H9 (cell line): Measurements from ENCODE around the gene STX8. TPM values are rescaled to one million over a fixed set of nuclear protein-coding genes. Genes with fewer than 3 reads are reported as not detected.

ENCODE experiments used
- DNase-seq: peaks from one replicate; pipeline ENCODE4 v3.0.0-alpha.2; 2017
- H2AFZ ChIP-seq: one replicate; pipeline ENCODE4 v1.6.1; 2013; ENCODE audit warnings: mild to moderate bottlenecking, low read length, control low read depth, moderate library complexity
- H2AK5ac ChIP-seq: 2 replicates; pipeline ENCODE4 v1.6.1; 2013; ENCODE audit warnings: low read length, control low read depth, mixed read lengths; ENCODE audit not compliant: insufficient read length
- H2BK120ac ChIP-seq: one replicate; pipeline ENCODE4 v1.6.1; 2013; ENCODE audit warnings: low read depth, mild to moderate bottlenecking, low read length, control low read depth, inconsistent platforms; ENCODE audit not compliant: poor library complexity, severe bottlenecking
- H2BK12ac ChIP-seq: 2 replicates; pipeline ENCODE4 v1.6.1; 2013; ENCODE audit warnings: low read length, control low read depth, mixed read lengths, low read depth; ENCODE audit not compliant: insufficient read length
- H2BK15ac ChIP-seq: 2 replicates; pipeline ENCODE4 v1.6.1; 2013; ENCODE audit warnings: low read depth, low read length, control low read depth
- H2BK20ac ChIP-seq: one replicate; pipeline ENCODE4 v1.6.1; 2013; ENCODE audit warnings: low read depth, mild to moderate bottlenecking, low read length, control low read depth, inconsistent platforms; ENCODE audit not compliant: poor library complexity, severe bottlenecking
- H2BK5ac ChIP-seq: 2 replicates; pipeline ENCODE4 v1.6.1; 2013; ENCODE audit warnings: low read length, control low read depth, mixed read lengths; ENCODE audit not compliant: insufficient read length
- H3K14ac ChIP-seq: 2 replicates; pipeline ENCODE4 v1.6.1; 2013; ENCODE audit warnings: low read length, control low read depth; ENCODE audit not compliant: insufficient read depth
- H3K18ac ChIP-seq: 2 replicates; pipeline ENCODE4 v1.6.1; 2013; ENCODE audit warnings: low read depth, mild to moderate bottlenecking, mixed read lengths, low read length, control low read depth; ENCODE audit not compliant: insufficient read length
- H3K23ac ChIP-seq: 2 replicates; pipeline ENCODE4 v1.6.1; 2013; ENCODE audit warnings: low read length, control low read depth, mixed read lengths, low read depth; ENCODE audit not compliant: insufficient read length
- H3K23me2 ChIP-seq: 2 replicates; pipeline ENCODE4 v1.6.1; 2013; ENCODE audit warnings: low read depth, mild to moderate bottlenecking, mixed read lengths, low read length, control low read depth; ENCODE audit not compliant: insufficient read length, poor library complexity, severe bottlenecking
- H3K27ac ChIP-seq: 2 replicates; pipeline ENCODE4 v1.5.1; 2013; ENCODE audit warnings: low read length, control low read depth, mixed read lengths, low read depth; ENCODE audit not compliant: insufficient read length
- H3K27me3 ChIP-seq: 2 replicates; pipeline ENCODE4 v1.6.1; 2013; ENCODE audit warnings: low read length, control low read depth, inconsistent platforms; ENCODE audit not compliant: insufficient read depth
- H3K4ac ChIP-seq: 2 replicates; pipeline ENCODE4 v1.6.1; 2013; ENCODE audit warnings: low read depth, mild to moderate bottlenecking, control low read depth, inconsistent platforms, low read length, moderate library complexity
- H3K4me1 ChIP-seq: 2 replicates; pipeline ENCODE4 v1.6.1; 2013; ENCODE audit warnings: low read length, control low read depth, inconsistent platforms; ENCODE audit not compliant: insufficient read depth
- H3K4me2 ChIP-seq: 2 replicates; pipeline ENCODE4 v1.6.1; 2013; ENCODE audit warnings: low read length, control low read depth, mixed read lengths; ENCODE audit not compliant: insufficient read length, insufficient read depth
- H3K56ac ChIP-seq: 2 replicates; pipeline ENCODE4 v1.6.1; 2013; ENCODE audit warnings: low read depth, mild to moderate bottlenecking, mixed read lengths, low read length, control low read depth; ENCODE audit not compliant: insufficient read length
- H3K79me1 ChIP-seq: 2 replicates; pipeline ENCODE4 v1.6.1; 2013; ENCODE audit warnings: low read depth, mild to moderate bottlenecking, moderate library complexity, low read length, control low read depth, inconsistent platforms; ENCODE audit not compliant: insufficient read depth, poor library complexity, severe bottlenecking
- H3K79me2 ChIP-seq: 2 replicates; pipeline ENCODE4 v1.6.1; 2013; ENCODE audit warnings: low read length, control low read depth, inconsistent platforms; ENCODE audit not compliant: insufficient read depth
- H3K9ac ChIP-seq: 2 replicates; pipeline ENCODE4 v1.6.1; 2013; ENCODE audit warnings: low read length, control low read depth, mixed read lengths; ENCODE audit not compliant: insufficient read length; ENCODE audit errors: extremely low read depth
- H3K9me3 ChIP-seq: one replicate; pipeline ENCODE4 v1.6.1; 2013; ENCODE audit warnings: low read depth, low read length, inconsistent platforms; ENCODE audit not compliant: control insufficient read depth
- H3T11ph ChIP-seq: one replicate; pipeline ENCODE4 v1.6.1; 2013; ENCODE audit warnings: mild to moderate bottlenecking, low read length, control low read depth, inconsistent platforms
- H4K20me1 ChIP-seq: one replicate; pipeline ENCODE4 v1.6.1; 2013; ENCODE audit not compliant: control insufficient read depth, insufficient read length, insufficient read depth
- H4K5ac ChIP-seq: 2 replicates; pipeline ENCODE4 v1.6.1; 2013; ENCODE audit warnings: low read depth, mild to moderate bottlenecking, mixed read lengths, low read length, control low read depth; ENCODE audit not compliant: insufficient read length
- H4K8ac ChIP-seq: replicated peaks from 2 replicates; pipeline ENCODE4 v1.6.1; 2013; ENCODE audit warnings: low read length, control low read depth, mixed read lengths, low read depth; ENCODE audit not compliant: insufficient read length
- H4K91ac ChIP-seq: 2 replicates; pipeline ENCODE4 v1.6.1; 2013; ENCODE audit warnings: low read depth, mild to moderate bottlenecking, moderate library complexity, mixed read lengths, low read length, control low read depth; ENCODE audit not compliant: insufficient read length
- H3K27ac Mint-ChIP-seq, 3 experiments: 2 replicates in 2 of 3; 3 replicates in 1 of 3; pipeline ENCODE4 v1.8.0; 2020 to 2021; ENCODE audit warnings: mixed read lengths in 3 of 3, mild to moderate bottlenecking in 1 of 3, moderate library complexity in 1 of 3
- H3K27me3 Mint-ChIP-seq: 2 replicates; pipeline ENCODE4 v1.8.0; 2021; ENCODE audit warnings: low read depth, mild to moderate bottlenecking, moderate library complexity, mixed read lengths
- H3K36me3 Mint-ChIP-seq, 3 experiments: 2 replicates in 2 of 3; 3 replicates in 1 of 3; pipeline ENCODE4 v1.8.0; 2020 to 2021; ENCODE audit warnings: low read depth in 3 of 3, mixed read lengths in 3 of 3; ENCODE audit not compliant: insufficient read depth in 1 of 3
- H3K4me1 Mint-ChIP-seq, 2 experiments: 2 replicates each; pipeline ENCODE4 v1.8.0; 2020; ENCODE audit warnings: mixed read lengths in 2 of 2
- H3K4me3 Mint-ChIP-seq, 2 experiments: 2 replicates in 1 of 2; 3 replicates in 1 of 2; pipeline ENCODE4 v1.8.0; 2020 to 2021; ENCODE audit warnings: mild to moderate bottlenecking in 2 of 2, mixed read lengths in 2 of 2, moderate library complexity in 1 of 2
- H3K9me3 Mint-ChIP-seq, 2 experiments: 2 replicates in 1 of 2; 3 replicates in 1 of 2; pipeline ENCODE4 v1.8.0; 2020; ENCODE audit warnings: mild to moderate bottlenecking in 2 of 2, mixed read lengths in 2 of 2, moderate library complexity in 1 of 2
- WGBS: extraction: QIAGEN DNeasy Blood & Tissue Kit; methylation state at CpG from one replicate; pipeline ENCODE4 v1.1.7; 2013; ENCODE audit warnings: missing lambda C conversion rate, low lambda C conversion rate, mixed read lengths; ENCODE audit not compliant: insufficient read length; ENCODE audit errors: extremely low coverage; 5-methylcytosine and 5-hydroxymethylcytosine counted together
- total RNA-seq: library from RNA; stranded (reverse); gene quantifications from 2 replicates; pipeline ENCODE4 v1.2.1, GENCODE V29; 2021
- TF ChIP-seq, protein P1 (sequence below): fragments of 200-600 bp; sonication (generic); conservative IDR thresholded peaks from 3 replicates; pipeline ENCODE4 v1.8.0; 2021; ENCODE audit warnings: antibody characterized with exemption, mild to moderate bottlenecking

STX8 gene
- total RNA-seq, 1 experiment from 2014 or later = 55.1 TPM

- Histone ChIP-seq H4K5ac (no peak overlapping the region), H2BK12ac (no peak overlapping the region), H3K56ac (no peak overlapping the region), H3K27me3 (no peaks in the 10 kb centered on the region), H2BK15ac (no peak overlapping the region), H3K14ac (no peak overlapping the region), H3K9me3 (no peaks in the 10 kb centered on the region), H3K4me2 (no peak overlapping the region), H2BK5ac (no peak overlapping the region), H2AFZ (no peak overlapping the region), H3K27ac (no peak overlapping the region), H2BK120ac (no peak overlapping the region), H3K23ac (no peak overlapping the region), H2BK20ac (no peak overlapping the region), H4K91ac (no peak overlapping the region), H3K4ac (no peak overlapping the region), H3K9ac (no peak overlapping the region), H3K79me1 (no peaks in the 10 kb centered on the region), H3K4me1 (no peaks in the 10 kb centered on the region; the same call in 1 of the 2 replicates), H2AK5ac (no peak overlapping the region), H4K20me1 (no peaks in the 10 kb centered on the region), H3K23me2 (no peaks in the 10 kb centered on the region), H4K8ac (no peak overlapping the region), H3T11ph (no peak overlapping the region), H3K18ac (no peak overlapping the region), H3K79me2 (no peaks in the 10 kb centered on the region)
- H3K27me3 Mint-ChIP-seq = no peaks in the 10 kb centered on the region
- peaks cover 0 to 4% (median 0%) of the 10 kb centered on the region in 3 experiments; a peak in 2 of 7 replicates for H3K36me3 Mint-ChIP-seq
- DNase-seq = no peak
- no peaks in the 10 kb centered on the region for H3K9me3 Mint-ChIP-seq
- peaks cover 6 to 8% of the 10 kb centered on the region in 2 experiments for H3K4me1 Mint-ChIP-seq
- H3K27ac Mint-ChIP-seq = no peak overlapping the region
- H3K4me3 Mint-ChIP-seq = no peak overlapping the region
- TF ChIP-seq, protein P1, sequence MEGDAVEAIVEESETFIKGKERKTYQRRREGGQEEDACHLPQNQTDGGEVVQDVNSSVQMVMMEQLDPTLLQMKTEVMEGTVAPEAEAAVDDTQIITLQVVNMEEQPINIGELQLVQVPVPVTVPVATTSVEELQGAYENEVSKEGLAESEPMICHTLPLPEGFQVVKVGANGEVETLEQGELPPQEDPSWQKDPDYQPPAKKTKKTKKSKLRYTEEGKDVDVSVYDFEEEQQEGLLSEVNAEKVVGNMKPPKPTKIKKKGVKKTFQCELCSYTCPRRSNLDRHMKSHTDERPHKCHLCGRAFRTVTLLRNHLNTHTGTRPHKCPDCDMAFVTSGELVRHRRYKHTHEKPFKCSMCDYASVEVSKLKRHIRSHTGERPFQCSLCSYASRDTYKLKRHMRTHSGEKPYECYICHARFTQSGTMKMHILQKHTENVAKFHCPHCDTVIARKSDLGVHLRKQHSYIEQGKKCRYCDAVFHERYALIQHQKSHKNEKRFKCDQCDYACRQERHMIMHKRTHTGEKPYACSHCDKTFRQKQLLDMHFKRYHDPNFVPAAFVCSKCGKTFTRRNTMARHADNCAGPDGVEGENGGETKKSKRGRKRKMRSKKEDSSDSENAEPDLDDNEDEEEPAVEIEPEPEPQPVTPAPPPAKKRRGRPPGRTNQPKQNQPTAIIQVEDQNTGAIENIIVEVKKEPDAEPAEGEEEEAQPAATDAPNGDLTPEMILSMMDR = no peak
- WGBS = no CpG with 5 or more reads among the region's 3 CpGs
These were observed 47.8 kb downstream of the STX8 start for GRCh38 chr17:9527788-9528187.
